Activated effector memory CD4-positive, alpha-beta T cell treated with anti-CD3 and anti-CD28 coated beads, Interleukin-2, amount 50 U/mL, for 16 hours (primary cell): ENCODE data around the gene RASSF10.
A peak's percentile ranks its signal among the peaks of the same experiment; 100 is the strongest.

Experiments
- DNase-seq: peaks from one replicate; pipeline ENCODE4 v3.0.0-alpha.2; 2020

Gene RASSF10

DNA sequence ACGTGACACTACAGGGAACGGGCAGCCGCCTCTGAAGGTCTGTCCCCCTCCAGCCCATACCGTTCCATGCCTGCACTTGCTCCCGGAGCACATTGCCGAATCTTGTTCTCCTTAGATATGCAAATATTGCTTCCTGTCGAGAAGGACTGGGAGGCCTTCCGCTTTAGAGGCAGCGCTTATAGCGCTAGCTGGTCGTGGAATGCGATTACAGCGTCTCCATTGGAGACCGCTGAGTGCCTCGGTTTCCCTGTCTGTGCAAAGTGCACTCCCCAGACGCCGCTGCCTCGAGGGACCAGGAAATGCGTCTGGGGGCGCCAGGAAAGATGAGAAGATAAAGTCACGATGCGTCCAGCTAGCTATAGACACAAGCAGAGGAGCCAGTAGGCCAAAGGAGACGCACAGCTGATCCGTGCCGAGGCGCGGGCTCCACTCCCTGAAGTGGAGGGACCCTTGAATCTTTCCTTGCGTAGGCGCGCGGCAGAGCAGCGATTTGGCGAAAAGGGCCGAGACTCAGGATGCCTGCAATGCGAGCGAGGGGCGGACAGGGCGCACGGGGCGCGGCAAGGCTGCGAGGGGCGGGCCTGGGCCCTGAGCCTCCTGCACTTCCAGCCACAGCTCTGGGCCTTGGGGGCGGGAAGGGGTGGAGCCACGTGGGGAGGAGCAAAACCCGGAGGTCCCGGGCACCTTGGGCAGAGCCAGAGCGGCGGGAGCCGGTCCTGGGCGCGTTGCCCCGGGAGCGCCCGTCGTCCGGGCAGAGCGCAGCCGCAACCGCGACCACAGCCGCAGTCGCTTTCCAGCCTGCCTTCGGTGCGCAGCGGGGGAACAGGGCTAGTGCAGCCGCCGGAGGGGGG lies at the start of gene RASSF10:
RASSF10 (plus strand) TSS at position 692 of the 851 bp plus-strand sequence. CDS start 261 bp downstream, outside the sequence.
- DNase-seq = no peak

DNA sequence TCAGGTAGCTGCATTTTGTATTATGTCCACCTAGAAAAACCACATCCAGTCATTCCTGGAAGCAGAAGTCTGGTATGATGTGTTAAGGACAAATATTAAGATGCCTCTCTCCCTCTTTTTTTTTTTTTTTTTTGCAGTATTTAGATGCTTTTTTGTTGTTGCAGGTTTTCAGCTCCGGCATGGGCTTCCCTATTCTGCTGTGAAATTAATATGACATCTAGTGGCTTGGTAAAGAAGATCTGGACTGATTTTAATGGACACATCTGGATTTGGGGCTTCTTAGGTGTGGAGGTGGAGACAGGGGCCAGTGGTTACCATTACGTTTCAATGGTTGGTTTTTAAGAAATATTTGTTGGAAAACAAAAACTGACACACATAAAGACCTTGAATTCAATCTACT lies 47.5 kb upstream of the RASSF10 start:
- no peak for DNase-seq

GRCh38 chr11:12962306-12962705 lies 46.8 kb upstream of the RASSF10 start:
- DNase-seq = no peak

- no peak for DNase-seq
Observed at GRCh38 chr11:12963051-12963450, 46.1 kb upstream of the RASSF10 start.

DNA sequence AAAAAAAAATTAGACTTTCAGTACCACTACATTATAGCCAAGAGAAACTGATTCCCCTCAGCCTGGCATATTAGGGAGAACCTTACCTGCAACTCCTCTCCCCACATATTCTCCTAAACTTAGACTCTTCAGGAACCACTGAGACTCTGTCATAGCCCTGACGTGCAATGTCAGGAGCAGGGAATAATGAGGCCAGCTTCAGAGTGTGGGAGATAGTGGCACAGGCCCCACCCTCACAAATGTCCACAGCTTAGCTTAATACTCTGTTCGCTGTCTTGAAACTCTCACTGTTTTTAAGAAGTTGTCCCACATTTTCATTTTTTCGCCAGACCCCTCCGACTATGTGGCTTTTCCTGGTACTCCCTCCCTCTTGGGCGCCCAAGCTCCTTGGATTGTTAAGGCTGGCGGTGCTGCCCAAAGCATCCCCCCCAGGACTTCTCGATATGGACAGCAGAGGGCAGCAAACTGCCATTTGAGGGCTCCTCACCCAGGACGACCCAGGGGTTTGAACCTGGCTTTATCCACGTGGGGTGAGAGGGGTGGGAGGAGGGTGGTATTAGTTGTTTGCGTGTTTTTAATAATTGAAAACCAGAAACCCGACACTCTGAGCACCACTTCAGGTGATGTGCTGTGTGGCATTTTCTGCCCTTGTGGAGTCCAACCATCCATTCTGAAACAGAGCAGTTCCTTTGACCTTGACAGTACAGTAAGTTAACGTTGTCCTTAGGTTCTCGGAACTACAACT lies 45.2 kb upstream of the RASSF10 start:
- peak; percentile 84 for DNase-seq

DNA sequence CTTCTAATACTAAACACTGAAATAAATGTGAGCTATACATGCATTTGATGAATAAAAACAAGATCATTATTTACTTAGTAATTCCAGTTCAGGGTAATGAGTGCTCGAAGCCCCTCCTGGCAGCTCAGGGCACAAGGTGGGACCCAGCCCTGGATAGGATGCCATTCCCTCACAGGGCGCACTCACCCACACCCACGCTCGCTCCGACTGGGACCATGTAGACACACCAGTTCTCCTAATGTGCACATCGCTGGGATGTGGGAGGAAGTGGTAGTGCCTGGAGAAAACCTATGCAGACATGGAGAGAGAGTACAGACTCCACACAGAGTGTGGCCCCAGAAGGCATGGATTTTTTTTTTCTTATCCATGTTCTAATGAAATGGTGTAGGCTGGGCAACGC lies 44.5 kb upstream of the RASSF10 start:
- no peak for DNase-seq

GRCh38 chr11:12966002-12966401 lies 43.1 kb upstream of the RASSF10 start:
- DNase-seq = no peak

- DNase-seq = no peak
Observed at GRCh38 chr11:12968101-12968500, 41.0 kb upstream of the RASSF10 start.

GRCh38 chr11:12968826-12969225 lies 40.3 kb upstream of the RASSF10 start:
- no peak for DNase-seq

- no peak for DNase-seq
Observed at GRCh38 chr11:12971955-12972354, 37.2 kb upstream of the RASSF10 start.

- DNase-seq = no peak
Observed at GRCh38 chr11:12973528-12974181, 35.5 kb upstream of the RASSF10 start.

DNA sequence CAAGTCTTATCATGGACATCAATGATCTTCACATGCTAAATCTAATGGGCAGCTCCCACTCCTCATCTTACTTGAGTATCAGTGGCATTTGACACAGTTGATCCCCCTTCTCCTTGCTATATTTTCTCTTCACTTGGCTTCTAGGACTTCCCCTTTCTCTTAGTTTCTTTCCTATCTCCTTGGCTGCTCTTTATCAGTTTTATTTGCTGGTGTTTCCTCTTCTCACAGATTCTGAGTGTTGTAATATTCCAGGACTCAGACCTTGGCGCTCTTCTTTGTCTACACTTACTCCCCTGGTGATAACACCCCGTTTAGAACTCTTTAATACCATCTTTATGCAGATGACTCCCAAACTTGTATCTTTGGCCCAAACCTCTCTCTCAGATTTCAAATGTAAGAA lies 33.9 kb upstream of the RASSF10 start:
- no peak for DNase-seq

DNA sequence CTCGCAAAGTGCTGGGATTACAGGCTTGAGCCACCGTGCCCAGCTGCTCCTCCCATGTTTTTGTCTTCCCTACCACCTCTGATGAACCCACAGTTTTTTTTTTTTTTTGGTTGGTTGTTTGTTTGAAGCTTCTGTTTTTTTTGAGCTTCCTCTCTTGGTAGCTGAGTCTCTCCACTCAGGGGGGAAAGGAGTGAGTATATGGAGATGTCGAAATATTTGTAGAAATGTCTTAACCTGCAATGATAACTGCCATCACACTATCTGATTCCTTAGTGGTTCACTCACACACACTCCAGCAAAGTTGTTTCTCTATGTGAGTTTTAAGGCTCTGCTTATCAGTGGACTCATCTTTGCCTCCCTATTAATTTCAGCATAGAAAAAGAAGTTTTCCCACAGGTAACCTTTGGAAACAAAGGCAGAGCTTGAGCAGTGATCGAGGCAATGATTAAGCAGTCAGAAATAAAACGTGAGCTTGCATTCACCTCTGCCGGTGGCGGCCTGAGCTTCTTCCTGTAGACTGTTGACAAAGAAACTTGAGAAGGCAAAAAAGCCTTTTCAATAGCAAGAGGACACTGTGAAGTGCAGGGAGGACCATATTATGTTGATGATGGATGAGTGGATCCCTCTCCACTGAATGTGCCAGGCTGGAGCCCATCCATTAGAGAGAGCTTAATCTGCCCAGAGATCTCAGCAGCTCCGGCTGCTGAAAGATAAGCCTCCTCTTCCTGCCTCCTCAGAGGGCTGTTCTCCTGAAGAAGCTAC lies 29.0 kb upstream of the RASSF10 start:
- DNase-seq = no peak

DNA sequence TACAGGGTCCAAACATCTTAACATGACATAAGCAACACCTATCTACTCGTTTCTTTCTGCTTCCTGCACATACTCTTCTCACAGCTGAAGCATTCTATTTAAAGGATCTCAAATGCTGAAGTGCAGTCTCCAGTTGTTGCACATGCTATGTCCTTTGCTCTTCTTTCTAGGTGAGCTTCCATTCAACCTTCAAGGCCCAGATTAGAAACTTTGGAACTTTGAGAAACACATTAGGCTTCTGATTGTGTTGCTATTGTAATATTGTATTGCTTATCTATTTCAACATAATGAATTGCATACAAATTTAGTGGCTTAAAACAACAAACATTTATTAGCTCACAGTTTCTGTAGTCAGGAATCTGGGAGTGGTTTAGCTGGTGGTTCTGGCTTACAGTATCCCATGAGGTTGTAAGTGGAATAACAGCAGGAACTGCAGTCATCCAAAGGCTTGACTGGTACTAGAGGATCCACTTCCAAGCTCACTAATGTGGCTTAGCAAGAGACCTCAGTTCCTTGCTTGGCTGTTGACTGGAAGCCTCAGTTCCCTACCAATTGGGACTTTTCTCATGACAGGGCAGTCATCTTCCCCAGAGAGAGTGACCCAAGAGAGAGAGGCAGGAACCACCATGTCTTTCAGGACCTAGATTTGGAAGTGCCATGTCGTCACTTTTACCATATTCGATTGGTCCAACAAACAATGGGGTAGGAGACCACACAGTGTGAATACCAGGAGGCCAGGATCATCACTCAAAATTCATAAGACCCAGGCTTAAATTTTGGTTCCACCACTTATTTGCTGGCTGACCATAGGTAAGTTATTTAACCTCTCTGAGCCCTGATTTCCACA lies 27.2 kb upstream of the RASSF10 start:
- no peak for DNase-seq

GRCh38 chr11:12983336-12983735 lies 25.8 kb upstream of the RASSF10 start:
- DNase-seq = no peak

GRCh38 chr11:12986194-12986898 lies 22.8 kb upstream of the RASSF10 start:
- DNase-seq = no peak

- DNase-seq = no peak
Observed at GRCh38 chr11:12989428-12990161, 19.5 kb upstream of the RASSF10 start.

DNA sequence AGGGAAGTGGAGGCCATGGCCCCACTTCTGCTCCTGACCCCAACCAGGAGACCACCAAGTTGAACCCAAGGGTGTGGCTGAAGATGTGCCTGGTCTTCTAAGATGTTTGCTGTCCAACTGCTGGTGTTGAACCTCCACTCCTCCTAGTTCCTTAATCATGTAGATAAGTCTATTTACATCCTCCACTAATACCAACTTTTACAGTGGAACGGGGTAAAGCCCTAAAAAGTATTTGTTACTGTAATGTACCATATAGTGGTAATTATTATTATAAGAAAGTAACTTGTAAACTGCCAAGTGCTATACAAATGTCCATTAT lies 19.0 kb upstream of the RASSF10 start:
- DNase-seq = no peak

GRCh38 chr11:12991426-12991825 lies 17.7 kb upstream of the RASSF10 start:
- DNase-seq = no peak

DNA sequence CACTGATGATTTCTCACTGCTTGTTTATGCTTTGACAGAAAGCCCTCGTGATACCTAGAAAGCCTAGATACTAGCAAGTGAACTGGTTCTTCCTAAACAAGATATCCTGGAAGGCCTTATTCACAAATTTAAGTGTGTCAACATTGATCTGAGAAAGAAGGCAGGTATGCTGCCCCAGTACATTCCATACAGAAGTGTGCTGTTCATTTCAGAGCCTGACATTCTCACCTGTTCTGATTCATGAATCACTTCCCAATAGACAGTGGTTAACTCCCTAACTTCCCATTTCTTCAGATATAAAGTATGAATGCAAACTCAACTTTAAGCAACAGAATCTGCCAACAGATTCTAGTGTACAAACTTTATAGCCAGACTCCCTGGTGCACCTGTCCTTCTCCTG lies 15.5 kb upstream of the RASSF10 start:
- DNase-seq = no peak

DNA sequence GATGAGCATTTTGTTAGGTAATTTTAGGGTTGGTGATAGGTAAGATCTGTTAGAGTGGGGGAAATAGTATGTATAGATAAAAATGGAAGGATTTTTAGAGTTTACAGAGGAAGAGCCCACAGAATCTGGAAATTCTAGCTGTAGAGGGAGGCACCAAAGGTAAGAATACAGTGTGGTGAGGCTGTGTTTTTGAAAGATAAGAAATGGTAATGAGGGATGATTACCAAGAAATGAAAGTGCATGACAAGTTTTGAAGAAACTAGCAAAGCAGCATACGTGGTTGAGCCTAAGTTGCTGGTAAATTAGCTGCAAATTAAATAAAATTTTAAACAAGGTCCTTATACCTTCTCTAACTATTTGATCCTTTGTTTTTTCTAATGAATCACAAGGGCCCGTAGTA lies 14.6 kb upstream of the RASSF10 start:
- DNase-seq = no peak
